Immature natural killer cell (primary cell): ENCODE measurements around the gene CYP1A1. TPM values are rescaled to one million over a fixed set of nuclear protein-coding genes. Genes with fewer than 3 reads are reported as not detected.

Experiments
- DNase-seq, 3 donors: peaks; one replicate each; pipeline ENCODE4 v3.0.0; 2022; ENCODE audit warnings: mixed read lengths in 1 of 3
- H3K27ac Mint-ChIP-seq, 6 donors: one replicate each; pipeline ENCODE4 v1.8.0; 2020; ENCODE audit warnings: mixed read lengths in 6 of 6, mild to moderate bottlenecking in 5 of 6, inconsistent platforms in 4 of 6, moderate library complexity in 3 of 6
- H3K27me3 Mint-ChIP-seq, 3 donors: one replicate each; pipeline ENCODE4 v1.8.0; 2020 to 2021; ENCODE audit warnings: low read depth in 3 of 3, mild to moderate bottlenecking in 3 of 3, mixed read lengths in 3 of 3, moderate library complexity in 3 of 3, inconsistent platforms in 1 of 3
- H3K36me3 Mint-ChIP-seq, 3 donors: one replicate each; pipeline ENCODE4 v1.8.0; 2020; ENCODE audit warnings: mixed read lengths in 3 of 3, inconsistent platforms in 2 of 3, mild to moderate bottlenecking in 2 of 3
- H3K4me1 Mint-ChIP-seq, 2 donors: one replicate each; pipeline ENCODE4 v1.8.0; 2020; ENCODE audit warnings: inconsistent platforms in 2 of 2, mild to moderate bottlenecking in 2 of 2, mixed read lengths in 2 of 2, moderate library complexity in 1 of 2
- H3K4me3 Mint-ChIP-seq, 5 donors: one replicate each; pipeline ENCODE4 v1.8.0; 2020; ENCODE audit warnings: mild to moderate bottlenecking in 5 of 5, mixed read lengths in 5 of 5, inconsistent platforms in 3 of 5, moderate library complexity in 3 of 5
- H3K9me3 Mint-ChIP-seq, 6 donors: one replicate each; pipeline ENCODE4 v1.8.0; 2020; ENCODE audit warnings: mild to moderate bottlenecking in 6 of 6, mixed read lengths in 6 of 6, inconsistent platforms in 4 of 6, moderate library complexity in 3 of 6
- polyA plus RNA-seq, 3 donors: library from polyadenylated mRNA; unstranded; fragments of 300-500 nt; fragmentation: Illumina TruSeq; gene quantifications; one replicate each; pipeline ENCODE4 v1.2.3, GENCODE V29; 2021

The CYP1A1 gene
- polyA plus RNA-seq, 3 donors from 2014 or later, result not detected

- H3K4me1 Mint-ChIP-seq, result peaks cover 37 to 49% of the 10 kb centered on the region in 2 donors
- no peak for DNase-seq
- H3K27me3 Mint-ChIP-seq, result peaks cover 6 to 19% (median 17%) of the 10 kb centered on the region in 3 donors
- peak overlapping the region; percentile 93 to 100 (median 99) for H3K4me3 Mint-ChIP-seq
- H3K27ac Mint-ChIP-seq, result peak overlapping the region; percentile 91 to 100 (median 96)
- no peaks in the 10 kb centered on the region for H3K9me3 Mint-ChIP-seq
- no peaks in the 10 kb centered on the region for H3K36me3 Mint-ChIP-seq
Measured at GRCh38 chr15:74696808-74697207, 28.5 kb downstream of the CYP1A1 start.

GRCh38 chr15:74696398-74696729 is 29.0 kb downstream of the CYP1A1 start:
- H3K4me3 Mint-ChIP-seq, result peak overlapping the region; percentile 93 to 100 (median 99)
- peak overlapping the region; percentile 91 to 100 (median 96) for H3K27ac Mint-ChIP-seq
- peaks cover 37 to 49% of the 10 kb centered on the region in 2 donors for H3K4me1 Mint-ChIP-seq
- H3K27me3 Mint-ChIP-seq, result peaks cover 5 to 16% (median 16%) of the 10 kb centered on the region in 3 donors
- no peaks in the 10 kb centered on the region for H3K9me3 Mint-ChIP-seq
- DNase-seq, result no peak
- no peaks in the 10 kb centered on the region for H3K36me3 Mint-ChIP-seq

GRCh38 chr15:74695597-74696397 is 29.5 kb downstream of the CYP1A1 start, which contains the start of gene EDC3:
TSS of gene EDC3 (minus strand) at chr15:74696024. CDS start at chr15:74675124, 20,900 bp downstream.
- Mint-ChIP-seq H3K36me3 (no peaks in the 10 kb centered on the region), H3K9me3 (no peaks in the 10 kb centered on the region), H3K27ac (peak within 1 kb of the TSS; percentile 91 to 100 (median 96)), H3K4me3 (peak within 1 kb of the TSS; percentile 93 to 100 (median 99)), H3K27me3 (peaks cover 5 to 16% (median 16%) of the 10 kb centered on the region in 3 donors), H3K4me1 (peaks cover 37 to 49% of the 10 kb centered on the region in 2 donors)
- DNase-seq, result peak; percentile 82 to 87 (median 84)

GRCh38 chr15:74692327-74692726 is 33.0 kb downstream of the CYP1A1 start:
- Mint-ChIP-seq H3K27me3 (peaks cover 5 to 14% (median 9%) of the 10 kb centered on the region in 3 donors), H3K4me3 (no peak overlapping the region), H3K27ac (peak overlapping the region in 1 of 6 donors; percentile 39), H3K4me1 (peaks cover 37 to 66% of the 10 kb centered on the region in 2 donors), H3K9me3 (no peaks in the 10 kb centered on the region), H3K36me3 (peaks cover 0 to 7% (median 3%) of the 10 kb centered on the region in 3 donors)
- DNase-seq, result no peak

- Mint-ChIP-seq H3K9me3 (no peaks in the 10 kb centered on the region), H3K36me3 (peaks cover 10 to 16% (median 13%) of the 10 kb centered on the region in 3 donors), H3K27me3 (no peaks in the 10 kb centered on the region), H3K4me1 (peaks cover 15 to 45% of the 10 kb centered on the region in 2 donors), H3K4me3 (no peak overlapping the region), H3K27ac (peak overlapping the region in 2 of 6 donors; percentile 3 to 17)
- no peak for DNase-seq
Measured at GRCh38 chr15:74683758-74684157, 41.6 kb downstream of the CYP1A1 start.

- no peak overlapping the region for H3K4me3 Mint-ChIP-seq
- DNase-seq, result no peak
- H3K36me3 Mint-ChIP-seq, result peaks cover 10 to 16% (median 13%) of the 10 kb centered on the region in 3 donors
- no peaks in the 10 kb centered on the region for H3K27me3 Mint-ChIP-seq
- no peak overlapping the region for H3K27ac Mint-ChIP-seq
- no peaks in the 10 kb centered on the region for H3K9me3 Mint-ChIP-seq
- H3K4me1 Mint-ChIP-seq, result peaks cover 15 to 42% of the 10 kb centered on the region in 2 donors
Measured at GRCh38 chr15:74682954-74683353, 42.4 kb downstream of the CYP1A1 start.

- peaks cover 15 to 41% of the 10 kb centered on the region in 2 donors for H3K4me1 Mint-ChIP-seq
- no peaks in the 10 kb centered on the region for H3K9me3 Mint-ChIP-seq
- H3K27ac Mint-ChIP-seq, result no peak overlapping the region
- DNase-seq, result no peak
- peaks cover 8 to 14% (median 9%) of the 10 kb centered on the region in 3 donors for H3K36me3 Mint-ChIP-seq
- H3K27me3 Mint-ChIP-seq, result no peaks in the 10 kb centered on the region
- no peak overlapping the region for H3K4me3 Mint-ChIP-seq
Measured at GRCh38 chr15:74680456-74680855, 44.9 kb downstream of the CYP1A1 start.

- no peak for DNase-seq
- Mint-ChIP-seq H3K9me3 (no peaks in the 10 kb centered on the region), H3K27me3 (no peaks in the 10 kb centered on the region), H3K27ac (no peak overlapping the region), H3K4me3 (no peak overlapping the region), H3K4me1 (peaks cover 5 to 17% of the 10 kb centered on the region in 2 donors), H3K36me3 (peaks cover 4 to 14% (median 11%) of the 10 kb centered on the region in 3 donors)
Measured at GRCh38 chr15:74676801-74677200, 48.5 kb downstream of the CYP1A1 start.

- peaks cover 4 to 5% of the 10 kb centered on the region in 2 donors for H3K4me1 Mint-ChIP-seq
- no peak for DNase-seq
- H3K9me3 Mint-ChIP-seq, result no peaks in the 10 kb centered on the region
- no peak overlapping the region for H3K4me3 Mint-ChIP-seq
- no peak overlapping the region for H3K27ac Mint-ChIP-seq
- H3K36me3 Mint-ChIP-seq, result peaks cover 4 to 18% (median 17%) of the 10 kb centered on the region in 3 donors
- no peaks in the 10 kb centered on the region for H3K27me3 Mint-ChIP-seq
Measured at GRCh38 chr15:74674161-74674560, 51.2 kb downstream of the CYP1A1 start.

GRCh38 chr15:74669627-74670026 is 55.7 kb downstream of the CYP1A1 start:
- peaks cover 0 to 2% (median 0%) of the 10 kb centered on the region in 3 donors for H3K27me3 Mint-ChIP-seq
- no peak overlapping the region for H3K4me3 Mint-ChIP-seq
- no peak overlapping the region for H3K27ac Mint-ChIP-seq

More at GRCh38 chr15:74669627-74670026, 55.7 kb downstream of the CYP1A1 start:
- no peak for DNase-seq
- H3K9me3 Mint-ChIP-seq, result no peaks in the 10 kb centered on the region
- peaks cover 0 to 4% of the 10 kb centered on the region in 2 donors for H3K4me1 Mint-ChIP-seq
- H3K36me3 Mint-ChIP-seq, result peaks cover 4 to 33% (median 23%) of the 10 kb centered on the region in 3 donors

Other genes with a start within 250 kb of the CYP1A1 start
- 10 to 100 TPM in 1 of 3 donors, 1 to 10 TPM in 2; 3.2 to 17.3 (median 6.6) TPM for gene ARID3B, start 184.3 kb downstream of the CYP1A1 start, polyA plus RNA-seq
- 10 to 100 TPM; 32.4 to 82.1 (median 68.2) TPM for gene CLK3, start 109.7 kb downstream of the CYP1A1 start, polyA plus RNA-seq
- 10 to 100 TPM; 17.4 to 30.4 (median 26.1) TPM for gene EDC3, start 29.5 kb downstream of the CYP1A1 start, polyA plus RNA-seq
- gene CYP1A2, start 23.3 kb upstream of the CYP1A1 start, polyA plus RNA-seq, result not detected
- gene CSK, start 56.6 kb upstream of the CYP1A1 start, polyA plus RNA-seq, result 100 to 1,000 TPM in 1 of 3 donors, 10 to 100 TPM in 2; 94.0 to 180 (median 95.9) TPM
- gene LMAN1L, start 87.3 kb upstream of the CYP1A1 start, polyA plus RNA-seq, result not detected
- not detected for gene CPLX3, start 101.1 kb upstream of the CYP1A1 start, polyA plus RNA-seq
- 10 to 100 TPM; 26.0 to 48.4 (median 32.0) TPM for gene ULK3, start 117.6 kb upstream of the CYP1A1 start, polyA plus RNA-seq
- gene SCAMP2, start 147.8 kb upstream of the CYP1A1 start, polyA plus RNA-seq, result 100 to 1,000 TPM; 115 to 181 (median 141) TPM
- gene MPI, start 164.5 kb upstream of the CYP1A1 start, polyA plus RNA-seq, result 10 to 100 TPM; 38.3 to 42.0 (median 40.9) TPM
- gene FAM219B, start 181.3 kb upstream of the CYP1A1 start, polyA plus RNA-seq, result 10 to 100 TPM in 2 of 3 donors, 1 to 10 TPM in 1; 9.5 to 29.6 (median 24.8) TPM
- gene COX5A, start 212.5 kb upstream of the CYP1A1 start, polyA plus RNA-seq, result 100 to 1,000 TPM; 373 to 458 (median 447) TPM
- gene RPP25, start 231.2 kb upstream of the CYP1A1 start, polyA plus RNA-seq, result 1 to 10 TPM; 1.4 to 3.1 (median 2.1) TPM